CD4-positive, alpha-beta T cell treated with Interleukin-10 for 1 hour (primary cell): ENCODE measurements around the gene NUP210L.

Experiments
- DNase-seq: peaks from one replicate; pipeline ENCODE4 v3.0.0-alpha.2; 2020

NUP210L gene

GRCh38 chr1:154154534-154155191 lies at the start of gene NUP210L:
Gene NUP210L, minus strand, starts transcription at chr1:154155073.
- no peak for DNase-seq

DNA sequence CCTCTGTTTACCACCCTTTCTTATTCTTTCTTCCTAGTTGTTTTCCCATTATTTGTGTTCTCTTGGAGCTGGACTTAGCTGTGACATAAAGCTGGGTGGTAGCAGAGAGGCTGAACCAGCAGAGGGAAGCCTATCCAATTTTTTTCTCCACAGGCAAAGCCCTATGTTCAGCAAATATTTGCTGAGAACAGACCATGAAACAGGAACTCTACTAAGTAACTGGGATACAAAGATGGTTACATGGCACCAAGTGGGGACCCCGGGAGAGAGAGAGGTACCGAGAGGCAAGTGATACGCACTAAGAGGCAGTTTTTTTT lies 44.6 kb upstream of the NUP210L start:
- DNase-seq = no peak

DNA sequence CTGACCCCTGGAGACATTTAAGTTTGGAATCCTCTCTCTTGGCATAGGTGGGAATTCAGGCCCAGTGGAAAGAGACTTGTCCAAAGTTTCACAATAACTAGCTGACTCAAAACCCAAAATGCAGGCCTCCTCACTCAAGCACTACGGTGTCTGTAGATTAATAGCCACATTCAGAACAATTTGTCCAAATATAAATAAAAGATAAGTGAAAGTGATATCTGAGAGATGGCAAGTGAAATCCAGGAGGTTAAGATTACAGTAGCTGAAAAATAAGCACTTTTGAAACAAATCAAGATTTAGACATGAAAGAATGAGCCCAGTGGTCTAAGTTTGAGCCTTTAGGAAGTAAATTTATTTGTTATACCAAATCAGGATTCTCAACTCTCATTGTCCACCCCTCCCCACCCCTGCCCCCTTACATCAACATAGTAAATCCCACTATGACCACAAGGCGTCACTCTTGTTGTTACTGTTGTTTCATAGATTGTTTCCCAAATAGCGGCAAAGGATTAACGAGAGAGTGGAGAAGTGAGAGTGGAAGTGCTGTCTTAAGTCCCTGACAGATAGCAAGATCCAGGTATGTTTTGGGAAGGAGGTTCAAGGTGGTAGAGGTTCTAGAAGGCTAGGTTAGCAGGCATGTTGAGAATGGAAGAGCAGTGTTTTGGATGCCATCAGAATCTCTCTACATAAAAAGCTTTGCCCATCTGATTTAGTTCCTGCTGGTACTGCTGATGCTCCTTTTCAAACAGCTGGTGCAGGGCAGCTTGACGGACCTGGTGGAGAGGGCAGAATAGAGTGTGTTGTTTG lies 44.1 kb upstream of the NUP210L start:
- peak; percentile 75 for DNase-seq

- DNase-seq = no peak
Observed at GRCh38 chr1:154193821-154194220, 38.9 kb upstream of the NUP210L start.

DNA sequence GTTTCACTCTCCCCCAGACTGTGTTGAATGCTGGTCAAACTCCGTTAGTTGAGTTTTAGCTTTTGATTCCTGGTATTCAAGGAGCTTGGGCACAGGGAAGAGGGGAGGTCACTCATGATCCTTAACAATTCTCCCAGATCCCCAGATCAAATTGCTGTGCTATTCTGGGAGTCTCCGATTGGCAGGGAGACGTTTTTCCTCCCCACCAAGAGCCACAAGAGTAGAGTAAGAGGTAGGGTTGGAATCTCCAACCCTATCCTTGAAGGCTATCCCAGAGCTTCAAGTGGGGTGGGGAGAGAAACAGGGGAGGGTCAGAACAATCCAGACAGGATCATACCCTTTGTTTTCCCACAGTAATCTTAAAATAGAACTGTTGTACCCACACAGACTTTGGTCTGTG lies 37.6 kb upstream of the NUP210L start:
- DNase-seq = no peak

GRCh38 chr1:154191990-154192461 lies 37.2 kb upstream of the NUP210L start, which contains the start of gene TPM3:
Gene TPM3, minus strand, starts transcription at chr1:154192100. Its CDS starts 82 bp downstream, at chr1:154192018.
- DNase-seq = no peak

DNA sequence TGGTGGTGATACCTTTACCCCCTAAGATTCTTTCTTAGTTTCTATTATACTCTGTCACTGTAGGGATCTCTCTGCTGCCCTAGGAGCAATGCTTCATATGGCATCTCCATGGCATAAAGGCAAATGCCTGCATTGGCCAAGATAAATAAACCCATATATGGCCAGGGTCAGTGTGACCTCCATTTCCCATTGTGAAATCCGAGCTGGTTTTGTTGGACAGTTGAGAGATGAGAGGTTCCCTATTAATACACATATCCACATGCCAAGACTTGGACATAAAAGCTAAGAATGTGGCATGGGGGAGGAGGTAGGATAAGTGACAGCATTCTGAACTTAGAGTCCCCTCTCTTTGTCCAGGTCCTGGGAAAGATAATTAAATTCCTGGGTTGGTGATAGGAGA lies 35.7 kb upstream of the NUP210L start:
- DNase-seq = no peak

- DNase-seq = no peak
Observed at GRCh38 chr1:154186852-154187501, 32.1 kb upstream of the NUP210L start.

GRCh38 chr1:154186177-154186576 lies 31.3 kb upstream of the NUP210L start:
- DNase-seq = peak; percentile 78

DNA sequence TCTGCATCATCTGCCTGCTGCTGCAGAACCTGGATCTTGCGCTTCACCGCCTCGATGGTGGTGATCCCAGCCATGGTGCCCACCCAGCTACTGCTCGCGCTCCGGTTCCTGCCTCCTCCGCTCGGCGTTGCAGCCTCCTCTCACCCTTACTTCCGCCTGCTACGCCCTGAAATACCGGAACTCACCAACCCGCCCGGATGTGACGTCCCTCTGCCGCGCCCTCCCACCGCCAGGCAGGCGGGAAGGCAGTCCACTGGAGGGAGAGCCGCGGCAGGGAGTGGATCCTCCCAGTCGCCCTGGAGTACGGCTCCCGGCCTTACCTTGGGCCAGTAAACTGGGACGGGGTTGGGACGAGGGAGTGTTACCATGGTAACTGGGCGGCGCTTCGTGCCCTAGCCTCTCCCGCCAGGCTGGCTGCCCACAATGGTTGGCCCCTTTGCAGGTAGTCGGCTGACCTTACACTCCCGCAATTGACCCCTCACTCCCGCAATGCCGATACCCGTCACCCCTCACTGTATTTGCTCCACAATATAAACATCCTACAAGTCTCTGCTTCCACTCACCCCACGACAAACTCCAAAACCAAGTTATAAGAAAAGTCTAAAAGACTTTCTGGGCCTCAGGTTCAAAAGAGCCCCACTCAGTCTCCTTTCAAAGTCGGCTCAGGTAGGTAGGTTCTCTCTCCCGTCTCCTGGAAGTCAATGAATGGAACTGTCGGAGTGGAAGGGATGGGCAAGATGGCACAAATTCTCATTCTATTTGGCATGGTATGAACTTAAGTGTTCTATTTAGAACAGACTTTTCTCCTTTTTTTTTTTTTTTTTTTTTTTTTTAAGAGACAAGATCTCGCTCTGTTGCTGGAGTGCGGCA lies 28.4 kb upstream of the NUP210L start:
- DNase-seq = peak; percentile 93

DNA sequence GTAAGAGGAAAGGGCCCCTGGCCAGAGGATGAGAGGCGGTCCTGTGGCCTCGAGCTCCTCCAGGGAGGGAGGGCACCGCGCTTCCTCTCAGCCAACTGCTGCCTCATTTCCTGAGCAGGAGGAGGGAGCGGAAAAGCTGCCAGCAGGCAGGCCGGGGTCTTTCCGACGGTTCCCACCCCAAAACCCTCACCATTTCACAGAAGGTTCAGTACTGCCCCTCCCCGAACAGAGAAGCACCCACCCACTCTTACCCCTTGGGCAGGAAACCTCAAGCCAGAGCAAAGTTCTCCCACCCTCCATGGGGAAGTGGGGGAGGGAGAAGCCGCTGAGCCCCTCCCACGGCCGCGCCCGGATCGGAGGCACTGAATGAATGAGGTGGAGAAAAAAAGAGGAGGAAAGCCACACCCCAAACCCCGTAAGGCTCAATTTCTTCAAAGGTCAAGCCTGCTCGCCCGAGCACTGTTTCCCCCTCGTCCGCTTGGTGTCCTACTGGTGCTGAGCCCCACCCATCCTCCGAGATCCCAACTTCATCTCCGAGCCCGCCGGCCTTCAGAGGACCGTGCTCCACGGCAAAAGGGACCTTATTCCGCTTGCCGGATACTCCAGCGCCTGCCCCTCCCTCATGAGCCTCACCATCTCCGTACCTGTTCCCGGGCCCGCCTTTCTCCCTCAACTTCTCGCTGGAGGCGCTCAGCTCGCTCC lies 27.6 kb upstream of the NUP210L start:
- DNase-seq = peak; percentile 81

DNA sequence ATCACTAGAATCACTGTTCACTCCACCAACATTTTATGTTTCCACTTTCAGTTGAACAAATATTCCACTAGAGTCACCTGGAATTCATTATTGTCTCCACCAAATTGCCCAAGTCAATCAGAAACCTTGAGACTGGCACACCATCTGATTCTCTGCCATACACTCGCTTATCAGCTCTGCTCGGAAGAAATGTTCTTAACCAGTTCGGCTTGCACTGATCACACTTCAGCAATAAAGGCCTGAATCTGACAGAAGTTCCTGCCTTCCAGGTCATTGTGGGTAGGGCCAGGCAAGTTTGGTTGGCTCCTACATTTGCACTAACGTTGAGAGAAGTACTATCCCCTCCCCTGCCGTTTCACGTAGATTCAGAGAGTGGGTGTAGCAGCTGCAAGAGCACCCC lies 27.1 kb upstream of the NUP210L start:
- no peak for DNase-seq

- DNase-seq = no peak
Observed at GRCh38 chr1:154179946-154180687, 25.2 kb upstream of the NUP210L start.

DNA sequence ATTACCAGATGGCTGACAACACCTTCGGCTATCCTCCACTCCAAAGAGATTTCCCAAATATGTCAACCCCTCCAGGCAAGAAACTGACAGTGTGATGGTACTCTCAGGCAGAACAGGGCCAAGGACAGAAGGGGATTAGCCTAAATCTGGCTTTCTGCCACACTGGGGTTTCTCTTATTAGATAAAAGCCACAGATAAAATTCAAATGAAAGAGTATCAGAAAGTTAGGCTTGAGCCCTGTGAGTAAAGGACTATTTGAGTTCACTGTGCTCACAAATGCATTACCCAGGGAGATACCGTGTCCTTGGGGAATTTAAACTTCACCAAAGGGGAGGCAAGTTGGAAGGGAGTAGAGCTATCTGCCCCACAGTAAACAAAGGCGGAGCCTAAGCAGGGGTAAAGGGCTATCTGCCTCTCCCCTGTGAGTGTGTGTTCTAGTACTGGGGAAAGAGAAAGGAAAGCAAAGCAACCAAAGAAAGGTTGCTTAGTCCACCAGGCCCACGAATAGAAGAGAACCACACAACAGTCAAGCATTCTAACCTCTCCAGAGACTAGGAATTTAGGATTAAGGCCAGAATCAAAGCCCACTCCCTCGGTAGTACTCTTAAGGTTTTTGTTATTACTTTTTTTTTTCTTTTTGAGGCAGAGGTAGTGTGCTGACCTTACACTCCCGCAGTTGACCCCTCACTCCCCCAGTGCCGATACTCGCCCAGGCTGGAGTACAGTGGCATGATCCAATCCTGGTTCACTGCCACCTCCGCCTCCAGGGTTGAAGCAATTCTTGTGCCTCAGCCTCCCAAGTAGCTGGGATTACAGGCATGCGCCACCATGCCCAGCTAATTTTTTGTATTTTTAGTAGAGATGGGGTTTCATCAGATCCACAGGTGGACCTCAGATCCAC lies 24.3 kb upstream of the NUP210L start:
- no peak for DNase-seq

DNA sequence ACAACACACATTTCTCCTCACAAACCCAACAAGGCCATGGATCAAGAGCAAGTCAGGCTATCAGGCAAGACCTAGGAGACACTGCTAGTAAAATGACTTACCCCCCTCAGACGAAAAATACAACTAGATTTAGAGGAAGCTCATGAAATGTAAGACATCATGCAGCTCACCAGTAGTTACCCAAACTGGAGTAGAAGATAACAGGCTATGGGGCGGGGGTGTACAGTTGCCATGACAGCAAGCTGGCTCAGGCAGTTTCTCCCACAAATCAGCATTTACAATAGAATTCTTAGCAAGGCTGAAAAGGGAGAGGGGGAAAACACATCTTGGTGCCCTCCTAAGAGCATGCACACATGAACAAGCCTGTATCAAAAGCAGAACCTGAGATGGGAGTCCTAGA lies 23.1 kb upstream of the NUP210L start:
- DNase-seq = no peak

DNA sequence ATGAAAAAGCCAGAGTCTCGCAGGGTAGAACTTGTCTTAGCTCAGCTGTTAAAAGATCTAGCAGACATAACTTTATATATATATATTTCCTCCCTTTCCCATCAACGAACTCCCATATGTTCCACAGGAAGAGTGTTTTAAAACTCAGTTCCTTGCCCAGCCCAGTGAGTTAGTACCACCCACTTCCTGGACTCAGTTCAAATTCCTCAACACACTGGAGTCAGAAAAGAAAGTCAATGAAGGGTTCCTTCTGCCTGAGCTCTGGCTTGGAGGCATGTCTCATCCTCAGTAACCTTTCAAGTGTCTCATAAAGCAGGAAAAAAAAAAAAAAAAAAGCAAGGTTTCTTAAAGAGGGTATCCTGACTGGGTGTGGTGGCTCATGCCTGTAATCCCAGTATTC lies 21.5 kb upstream of the NUP210L start:
- DNase-seq = no peak

DNA sequence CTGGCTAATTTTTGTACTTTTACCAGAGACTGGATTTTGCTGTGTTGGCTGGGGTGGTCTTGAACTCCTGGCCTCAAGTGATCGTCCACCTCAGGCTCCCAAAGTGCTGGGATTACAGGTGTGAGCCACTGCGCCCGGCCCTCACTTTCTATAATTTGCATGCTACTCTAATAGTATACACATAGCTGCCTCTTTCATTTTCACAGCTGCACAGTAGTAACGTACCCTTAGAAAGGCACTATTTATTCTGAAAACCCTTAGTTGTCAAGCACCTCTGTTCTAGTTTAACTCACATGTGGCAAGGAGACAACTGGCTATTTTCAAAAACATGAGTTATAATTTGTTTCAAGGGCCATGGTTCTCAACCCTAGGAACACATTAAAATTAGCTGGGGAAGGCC lies 19.8 kb upstream of the NUP210L start:
- DNase-seq = no peak

- DNase-seq = no peak
Observed at GRCh38 chr1:154171880-154172279, 17.0 kb upstream of the NUP210L start.

GRCh38 chr1:154171223-154171583 lies 16.3 kb upstream of the NUP210L start:
- no peak for DNase-seq

GRCh38 chr1:154170547-154171222 lies 15.8 kb upstream of the NUP210L start:
- no peak for DNase-seq
